Stimulated activated CD4-positive, alpha-beta T cell treated with anti-CD3 and anti-CD28 coated beads, Interleukin-2, amount 100 ng/mL, for 4 hours (primary cell): Measurements from ENCODE around the gene BAIAP2.

Source experiments
- DNase-seq: peaks from one replicate; pipeline ENCODE4 v3.0.0-alpha.2; 2020; ENCODE audit warnings: low read depth

Gene BAIAP2

DNA sequence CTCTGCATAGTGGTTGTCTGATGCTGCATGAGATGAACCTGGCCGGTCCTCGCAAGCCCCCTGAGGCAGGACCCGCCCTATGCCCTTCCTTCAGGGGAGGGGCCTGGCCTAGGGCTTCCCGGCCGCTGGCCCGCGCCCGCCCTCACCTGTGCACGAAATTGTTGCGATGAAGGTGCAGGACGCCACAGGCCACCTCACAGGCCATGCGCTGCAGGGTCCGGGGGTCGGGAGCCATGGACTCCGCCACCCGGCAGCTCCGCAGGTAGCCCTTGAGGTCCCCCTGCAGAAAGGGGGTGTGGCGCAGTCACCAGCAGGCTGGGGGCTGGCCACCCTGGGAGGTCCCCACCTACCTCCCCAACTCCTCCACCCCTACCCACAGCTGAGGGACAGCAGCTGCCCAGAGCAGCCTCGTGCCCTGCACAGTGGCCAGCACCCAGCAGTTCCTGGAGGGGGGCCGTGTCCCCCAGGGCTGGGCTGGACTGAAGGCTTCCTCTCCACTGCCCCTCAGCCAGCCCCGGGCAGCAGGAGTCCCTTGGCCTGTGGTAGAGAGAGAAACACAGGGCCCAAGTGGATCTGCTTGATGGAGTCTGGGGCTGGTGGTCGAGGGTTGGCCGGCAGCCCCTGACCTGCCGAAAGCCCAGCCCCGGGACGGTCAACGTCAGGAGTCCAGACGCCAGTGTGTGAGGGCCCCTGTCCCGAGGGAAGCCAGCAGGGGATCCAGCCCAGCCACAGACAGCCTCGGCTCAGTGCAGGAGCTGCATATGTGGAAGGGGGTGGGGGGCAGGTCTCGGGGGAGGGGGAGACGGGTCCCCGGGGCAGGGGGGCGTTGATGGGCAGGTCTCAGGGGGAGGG, 91.6 kb downstream of the BAIAP2 start:
- DNase-seq = no peak

DNA sequence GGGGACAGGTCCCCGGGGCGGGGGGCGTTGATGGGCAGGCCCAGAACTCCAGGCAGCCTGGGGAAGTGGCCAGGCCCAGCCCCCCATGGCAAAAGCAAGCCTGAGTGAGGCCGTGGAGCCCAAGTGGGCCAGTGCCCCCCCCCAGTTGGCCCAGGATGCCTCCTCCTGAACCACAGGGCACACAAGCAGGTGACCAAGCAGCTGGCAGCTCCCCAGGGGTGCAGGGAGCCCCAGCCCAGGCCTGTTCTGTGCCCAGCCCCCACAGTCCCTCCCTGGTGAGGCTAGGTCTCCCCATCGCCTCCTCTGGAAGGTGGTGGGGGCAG, 92.1 kb downstream of the BAIAP2 start:
- DNase-seq = no peak

DNA sequence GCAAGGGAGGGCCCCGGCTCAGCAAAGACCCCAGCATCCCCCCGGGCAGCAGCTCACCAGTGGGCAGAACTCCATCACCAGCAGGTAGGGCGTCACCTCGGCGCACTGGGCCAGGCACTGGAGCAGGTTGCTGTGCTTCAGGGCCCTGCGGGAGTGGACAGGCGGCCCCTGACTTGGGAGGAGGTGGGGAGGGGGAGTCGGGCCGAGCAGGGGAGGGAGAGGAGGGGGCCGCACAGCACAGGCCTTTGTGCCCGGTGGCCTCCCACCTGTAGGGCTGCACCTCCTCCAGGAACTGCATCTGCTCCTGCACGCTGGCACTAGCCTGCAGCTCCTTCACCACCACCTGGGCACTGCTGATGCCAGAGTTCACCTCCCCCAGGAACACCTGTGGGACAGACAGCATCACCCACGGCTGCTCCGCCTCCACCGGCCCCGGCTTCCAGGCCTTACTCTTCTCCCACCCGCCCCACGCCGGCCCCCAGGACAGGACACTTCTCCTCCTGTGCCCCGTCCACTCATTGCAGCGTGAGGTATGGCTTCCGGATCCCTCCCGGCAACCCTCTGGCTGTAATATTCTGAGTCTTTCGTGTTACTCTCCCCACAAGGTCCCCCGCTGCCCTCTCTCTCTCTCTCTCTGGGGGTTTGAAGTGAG, 92.7 kb downstream of the BAIAP2 start:
- no peak for DNase-seq

DNA sequence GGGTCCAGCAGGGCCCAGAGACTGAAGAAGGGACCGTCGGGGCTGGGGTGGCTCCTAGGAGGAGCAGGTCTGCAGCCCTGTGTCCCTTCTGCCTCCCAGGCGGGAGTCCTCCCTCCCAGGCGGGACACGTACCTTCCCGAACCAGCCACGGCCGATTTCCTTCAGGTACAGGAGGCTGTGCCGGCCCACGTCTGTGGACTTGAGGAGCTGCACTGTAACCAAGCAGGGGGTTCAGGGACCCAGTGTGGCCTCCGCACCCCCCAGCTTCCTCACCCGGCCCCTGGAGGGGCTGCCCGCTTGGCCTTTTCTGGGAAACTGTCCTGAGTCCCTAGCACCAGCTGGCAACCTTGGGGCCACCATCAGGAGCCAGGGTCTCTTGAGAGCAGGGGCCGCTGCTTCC, 93.4 kb downstream of the BAIAP2 start:
- DNase-seq = no peak

DNA sequence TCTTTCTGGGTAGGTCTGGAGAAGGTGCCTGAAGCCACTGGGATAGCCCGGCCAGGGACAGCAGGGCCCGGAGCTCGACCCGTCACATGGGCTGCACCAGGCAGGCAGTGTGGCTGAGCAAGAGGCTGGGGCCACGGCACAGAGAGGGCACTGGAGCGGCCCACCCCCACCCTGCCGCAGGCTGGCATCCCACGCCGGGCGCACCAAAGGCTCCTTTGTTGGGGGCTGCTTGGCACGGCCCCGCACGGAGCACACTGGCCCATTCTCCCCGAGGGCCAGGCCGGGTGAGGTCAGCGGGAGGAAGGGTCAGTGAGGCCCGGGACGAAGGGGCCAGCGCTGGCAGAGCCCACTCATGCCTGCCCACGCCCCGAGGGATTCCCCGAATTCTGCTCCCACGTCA, 93.8 kb downstream of the BAIAP2 start:
- no peak for DNase-seq

DNA sequence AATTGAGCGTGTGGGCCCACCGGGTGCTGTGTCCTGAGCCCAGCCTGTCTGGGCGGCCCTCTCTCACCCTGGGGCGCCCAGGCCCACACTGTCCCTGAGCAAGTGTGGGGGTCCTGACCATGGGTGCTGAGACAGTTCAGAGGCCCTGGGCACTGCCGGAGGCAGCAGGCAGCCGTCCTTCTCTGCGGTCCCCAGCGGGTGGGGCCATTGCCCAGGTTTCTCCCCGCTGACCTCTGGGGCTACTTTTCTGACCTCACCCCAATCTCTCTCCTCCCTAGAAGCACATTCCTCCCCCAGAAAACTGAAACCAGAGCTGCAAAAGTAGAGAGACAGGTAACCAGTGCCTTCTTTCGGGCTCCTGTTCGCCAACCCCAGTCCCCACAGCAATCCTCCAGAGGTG, 94.3 kb downstream of the BAIAP2 start:
- no peak for DNase-seq

DNA sequence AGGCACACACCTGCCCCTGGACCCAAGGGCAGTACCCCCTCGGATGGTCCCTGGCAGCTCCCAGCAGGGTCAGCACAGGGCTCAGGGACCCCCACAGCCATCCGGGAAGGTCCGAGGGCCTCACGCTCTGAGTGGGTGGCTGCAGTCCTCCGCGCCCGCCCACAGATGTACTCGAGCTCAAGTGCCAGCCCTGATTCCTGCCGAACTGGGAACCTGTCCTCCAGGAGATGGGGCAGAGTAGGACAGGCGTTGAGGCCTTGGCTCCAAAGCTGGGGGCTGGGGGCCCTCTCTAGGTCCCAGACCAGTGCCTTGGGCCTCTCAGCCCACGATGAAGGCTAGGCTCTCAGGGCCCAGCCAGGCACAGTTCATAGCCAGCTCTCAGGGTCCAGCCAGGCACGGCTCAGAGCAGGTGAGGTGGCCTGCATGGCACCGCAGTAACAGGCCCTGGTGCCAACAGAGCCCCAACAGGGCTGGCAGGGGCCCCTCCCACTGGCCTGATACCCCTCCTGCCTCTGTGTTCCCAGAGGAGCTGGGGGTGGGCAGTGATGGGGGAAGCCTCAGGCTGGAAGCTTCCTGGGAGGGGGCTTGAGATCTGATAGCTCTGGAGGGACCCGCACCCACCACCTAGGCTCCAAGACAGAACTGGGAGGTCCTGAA, 94.9 kb downstream of the BAIAP2 start:
- no peak for DNase-seq

DNA sequence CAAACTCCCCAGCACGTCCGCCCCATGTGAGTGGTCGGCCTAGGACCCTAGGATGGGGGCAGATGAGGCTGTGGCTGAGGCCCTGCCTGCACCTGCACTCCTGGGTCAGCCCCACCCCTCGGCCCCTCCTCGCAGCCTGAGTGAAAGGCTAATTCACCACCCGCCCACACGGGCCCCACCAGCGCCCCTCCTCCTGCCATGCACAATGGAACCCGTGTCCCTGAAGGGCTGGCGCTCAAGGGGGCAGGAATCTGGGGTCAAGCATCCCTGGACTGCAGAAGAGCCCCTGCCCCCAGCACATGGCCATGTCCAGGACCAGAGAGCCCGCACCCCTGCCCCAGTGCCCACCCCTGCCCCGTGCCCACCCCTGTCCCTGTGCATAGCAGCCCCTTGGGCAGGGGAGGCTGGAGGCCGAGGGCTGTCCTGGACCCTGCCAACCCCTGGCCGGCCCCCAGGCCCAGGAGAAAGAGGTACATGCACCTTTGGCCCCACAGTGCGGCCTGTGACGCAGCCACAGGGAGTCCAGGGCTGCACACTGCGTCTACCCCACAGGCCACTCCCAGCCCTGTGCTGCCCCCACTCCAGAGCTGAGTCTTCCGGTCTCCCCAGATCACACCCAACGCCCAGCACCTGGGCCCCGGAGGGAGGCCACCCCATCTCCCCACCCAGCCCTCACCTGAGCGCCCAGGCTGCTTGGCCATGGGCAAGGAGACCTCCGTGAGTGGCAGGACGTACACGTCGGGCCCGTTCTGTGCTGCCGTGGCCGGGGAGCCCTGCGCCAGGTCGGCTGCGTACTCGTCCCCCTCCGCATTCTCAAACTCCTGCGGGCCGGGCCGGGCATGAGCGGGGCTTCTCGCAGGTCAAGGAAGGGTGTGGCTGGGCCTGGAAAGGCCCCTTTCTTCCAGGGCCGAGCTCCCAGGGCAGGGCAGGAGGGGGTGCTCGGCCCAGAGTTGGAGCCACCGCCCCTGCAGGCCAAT, 95.7 kb downstream of the BAIAP2 start:
- no peak for DNase-seq

DNA sequence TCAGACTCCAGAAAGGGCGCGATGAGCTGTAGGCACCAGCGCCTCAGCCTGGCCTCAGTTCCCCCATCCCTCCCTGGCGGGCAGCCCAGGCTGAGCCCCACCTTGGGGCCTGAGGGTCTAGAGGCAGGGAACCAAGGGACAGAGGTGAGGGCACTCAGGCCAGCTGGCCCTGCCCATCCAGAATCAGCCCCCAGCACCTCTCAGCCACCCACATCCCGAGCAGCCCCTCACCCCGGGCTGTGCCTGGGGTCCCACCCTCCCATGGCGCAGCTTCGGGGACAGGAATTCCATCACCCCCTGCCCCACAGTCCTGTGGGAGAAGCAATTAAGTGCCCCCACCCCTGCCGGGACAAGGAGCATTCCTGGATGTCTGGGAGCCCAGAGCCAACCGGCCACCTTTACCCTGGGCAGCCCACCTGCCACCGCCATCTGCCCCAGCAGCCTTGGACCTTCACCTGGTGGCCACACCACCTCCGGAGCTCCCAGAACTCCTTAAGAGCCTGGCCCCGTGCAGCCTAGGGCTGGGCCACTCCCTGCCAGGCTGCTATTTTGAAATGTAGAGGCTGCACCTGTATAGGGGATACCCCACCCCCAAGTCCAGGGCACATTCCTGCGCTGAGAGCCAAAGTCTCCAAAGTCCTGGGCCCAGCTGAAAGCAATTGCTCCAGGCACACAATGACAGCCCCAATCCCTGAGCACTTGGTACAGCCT, 96.7 kb downstream of the BAIAP2 start:
- no peak for DNase-seq

DNA sequence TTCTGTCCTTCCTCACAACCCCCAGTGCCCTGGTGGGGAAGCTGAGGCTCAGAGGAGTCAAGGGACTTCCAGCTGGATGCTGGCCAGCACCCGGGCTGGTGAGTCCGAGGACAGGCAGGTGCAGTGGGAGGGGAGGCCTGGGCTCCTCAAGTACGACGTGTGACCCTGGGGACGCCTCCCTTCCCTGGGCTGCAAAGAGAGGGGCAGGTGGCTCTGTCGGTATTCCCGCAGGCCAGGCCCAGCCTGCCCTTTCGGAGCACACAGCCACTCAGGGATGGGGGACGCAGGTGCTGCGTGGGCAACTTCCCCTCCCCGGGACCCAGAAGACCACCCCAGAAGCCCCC, 97.2 kb downstream of the BAIAP2 start:
- DNase-seq = no peak

DNA sequence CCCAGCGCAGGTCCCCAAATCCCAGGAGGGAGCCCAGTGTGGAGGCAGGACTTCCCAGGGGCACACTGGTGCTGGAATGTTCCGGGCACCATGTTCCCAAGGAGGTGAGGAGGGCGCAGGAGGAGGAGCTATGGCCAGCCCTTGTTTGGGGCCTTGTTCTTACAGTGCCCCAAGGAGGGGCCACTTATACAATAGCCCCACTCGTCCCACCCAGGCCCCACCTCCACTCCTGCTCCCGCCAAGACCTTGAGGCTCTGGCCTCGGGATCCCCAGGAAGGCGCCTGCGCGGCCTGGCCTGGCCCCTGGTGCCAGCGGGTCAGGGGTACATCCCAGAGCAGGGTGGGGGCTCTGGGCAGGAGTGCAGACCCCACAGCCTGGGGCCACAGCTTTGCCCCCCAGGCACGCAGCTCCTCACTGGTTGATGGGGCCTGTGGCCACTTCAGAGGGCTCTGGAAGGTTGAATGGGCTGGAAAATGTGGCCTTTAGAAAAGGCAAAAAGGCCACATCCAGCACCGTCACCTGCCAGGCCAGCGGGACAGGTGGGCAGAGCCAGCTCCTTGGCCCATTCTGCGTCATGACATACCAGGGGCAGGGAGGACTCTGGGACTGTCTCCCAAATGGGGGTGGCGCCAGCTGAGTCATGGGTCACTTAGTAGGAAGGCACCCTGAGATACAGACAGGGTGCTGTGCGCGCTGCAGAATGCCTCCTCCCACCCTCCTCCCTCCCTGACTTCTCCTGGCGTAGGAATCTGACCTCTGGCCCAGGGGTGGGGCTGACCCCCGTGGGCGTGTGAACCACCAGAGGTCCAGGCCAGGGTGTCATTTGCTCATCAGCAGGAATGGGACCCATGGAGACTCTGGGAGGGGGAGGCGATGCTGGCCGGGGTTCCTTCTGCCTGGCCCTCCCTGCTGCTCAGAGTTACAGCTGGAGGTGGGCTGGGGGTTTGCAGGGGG, 98.1 kb downstream of the BAIAP2 start:
- DNase-seq = no peak

DNA sequence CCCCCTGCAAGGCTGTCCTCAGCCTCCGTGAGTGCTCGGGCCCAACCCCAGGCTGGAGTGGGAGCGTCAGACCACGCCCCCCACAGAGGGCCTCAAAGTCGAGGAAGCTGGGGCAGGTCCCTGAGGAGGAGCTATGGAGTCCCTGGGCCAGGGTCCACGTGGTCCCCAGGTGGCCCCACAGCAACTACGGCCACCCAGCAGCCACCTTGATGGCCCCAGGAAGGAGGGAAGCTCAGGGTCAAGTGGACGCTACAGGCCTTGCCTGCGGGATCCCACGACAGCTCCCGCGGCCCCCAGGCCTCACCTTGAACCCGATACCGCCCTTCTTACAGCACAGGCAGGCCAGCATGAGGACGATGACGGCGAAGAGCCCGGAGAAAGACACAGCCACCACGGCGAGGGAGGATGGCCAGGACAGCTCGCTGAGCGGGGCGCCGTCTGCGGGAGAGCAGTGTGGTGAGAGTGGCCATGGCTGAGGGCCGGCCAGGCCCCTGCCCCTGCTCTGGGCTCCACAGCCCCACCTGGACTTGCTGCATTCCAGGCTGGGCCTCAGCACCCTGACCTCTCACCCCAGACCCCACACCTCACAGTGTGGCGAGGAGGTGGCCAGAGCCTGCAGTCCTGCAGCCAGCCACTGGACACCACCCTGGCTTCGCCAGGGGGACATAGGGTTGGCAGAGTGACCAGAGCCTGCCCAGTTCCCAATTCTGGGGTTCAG, 99.3 kb downstream of the BAIAP2 start:
- no peak for DNase-seq

DNA sequence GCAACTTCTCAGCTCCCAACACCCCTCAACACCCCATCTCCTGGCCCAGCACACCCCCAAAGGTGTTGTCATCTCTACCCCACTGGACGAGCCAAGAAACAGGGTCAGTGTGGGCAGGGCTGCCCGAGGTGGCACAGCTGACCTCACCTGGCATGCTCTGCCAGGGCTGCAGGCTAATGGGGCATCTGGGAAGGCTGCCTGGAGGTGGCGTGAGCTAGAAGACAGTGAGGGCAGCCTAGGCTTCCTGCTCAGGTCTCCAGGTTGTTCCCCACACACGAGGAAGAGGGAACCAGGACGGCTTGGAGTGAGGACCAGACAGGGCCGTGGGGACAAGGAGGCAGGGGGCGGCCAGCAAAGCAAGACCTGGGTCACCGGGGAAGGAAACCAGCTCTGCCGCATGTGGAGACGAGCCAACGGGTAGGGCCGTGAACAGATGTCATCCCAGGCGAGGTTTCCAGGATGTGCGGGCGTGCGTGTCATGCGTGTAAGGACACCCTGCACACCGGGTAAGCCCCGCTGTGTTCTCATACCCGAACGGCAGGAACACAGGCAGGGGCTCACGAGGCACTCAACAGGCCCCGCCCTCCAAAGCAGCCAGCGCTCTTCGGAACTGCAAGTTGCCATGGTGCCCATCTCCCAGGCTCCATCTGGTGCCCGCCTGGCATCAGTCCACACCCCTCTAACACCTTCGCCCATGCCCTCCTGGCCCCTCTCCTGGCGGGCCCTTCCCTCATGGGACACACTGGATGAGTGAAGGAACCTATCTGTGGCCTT, 100.7 kb downstream of the BAIAP2 start:
- no peak for DNase-seq

DNA sequence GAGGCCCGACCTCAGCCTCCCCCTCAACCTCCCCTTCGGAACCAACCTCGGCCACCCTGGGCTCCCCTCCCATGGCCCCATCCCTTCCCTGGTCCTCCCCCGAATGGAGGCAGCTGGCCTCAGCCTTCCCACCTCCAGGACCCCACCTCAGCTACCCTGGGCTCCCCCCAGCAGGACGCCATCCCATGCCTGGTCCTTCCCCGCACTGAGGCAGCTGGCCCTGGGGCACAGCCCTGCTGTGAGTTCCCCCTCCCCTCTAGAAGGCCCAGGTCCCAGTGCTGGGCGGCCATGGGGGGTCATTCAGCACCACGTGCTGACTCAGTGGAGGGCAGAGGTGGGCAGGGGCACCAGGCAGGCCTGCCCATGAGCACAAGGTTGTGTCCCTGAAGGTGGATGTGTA, 101.4 kb downstream of the BAIAP2 start:
- no peak for DNase-seq

DNA sequence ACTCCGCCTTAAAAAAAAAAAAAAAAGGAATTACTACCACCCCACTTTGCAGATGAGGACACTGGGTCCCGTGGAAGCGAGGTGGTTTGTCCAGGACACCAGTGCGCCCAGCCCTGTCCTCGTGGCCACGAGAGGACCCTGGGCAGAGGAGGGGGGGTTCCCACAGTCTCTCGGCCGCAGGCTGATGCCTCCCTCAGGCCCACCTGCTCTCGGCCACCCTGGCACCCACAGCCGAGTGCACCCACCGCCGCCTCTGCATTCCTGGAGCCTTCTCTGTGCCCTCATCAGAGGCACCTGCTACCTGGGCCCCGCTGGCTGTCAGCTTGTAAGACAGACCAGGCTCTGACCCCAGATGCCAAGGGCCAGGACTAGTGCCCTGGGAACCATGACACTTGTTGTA, 102.3 kb downstream of the BAIAP2 start:
- DNase-seq = no peak

DNA sequence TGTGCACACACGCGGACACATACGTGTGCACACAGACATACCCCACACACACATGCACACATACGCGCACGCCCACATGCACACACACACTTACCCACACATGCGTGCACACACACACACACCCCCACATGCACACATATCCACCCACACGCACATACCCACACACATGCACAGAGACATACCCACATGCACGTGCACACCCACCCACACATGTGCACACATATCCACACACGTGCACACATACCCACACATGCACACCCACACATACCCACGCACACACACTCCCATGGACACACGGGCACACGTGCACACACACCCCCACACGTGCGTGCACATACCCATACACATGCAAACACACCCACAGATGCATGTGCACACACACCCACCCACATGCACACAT, 103.1 kb downstream of the BAIAP2 start:
- DNase-seq = no peak

DNA sequence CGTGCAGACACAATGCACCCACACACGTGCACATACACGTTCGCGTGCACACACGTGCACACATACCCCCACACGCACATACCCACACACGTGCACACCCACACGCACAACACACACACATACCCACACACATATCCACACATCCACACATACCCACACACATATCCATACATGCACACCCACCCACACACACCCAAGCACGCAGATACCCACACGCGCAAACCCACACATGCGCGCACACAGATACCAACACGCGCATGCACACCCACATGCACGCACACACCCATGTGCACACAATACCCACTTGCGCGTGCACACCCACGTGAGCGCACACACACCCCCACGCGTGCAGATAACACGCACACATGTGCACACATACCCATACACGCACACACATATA, 103.5 kb downstream of the BAIAP2 start:
- no peak for DNase-seq

DNA sequence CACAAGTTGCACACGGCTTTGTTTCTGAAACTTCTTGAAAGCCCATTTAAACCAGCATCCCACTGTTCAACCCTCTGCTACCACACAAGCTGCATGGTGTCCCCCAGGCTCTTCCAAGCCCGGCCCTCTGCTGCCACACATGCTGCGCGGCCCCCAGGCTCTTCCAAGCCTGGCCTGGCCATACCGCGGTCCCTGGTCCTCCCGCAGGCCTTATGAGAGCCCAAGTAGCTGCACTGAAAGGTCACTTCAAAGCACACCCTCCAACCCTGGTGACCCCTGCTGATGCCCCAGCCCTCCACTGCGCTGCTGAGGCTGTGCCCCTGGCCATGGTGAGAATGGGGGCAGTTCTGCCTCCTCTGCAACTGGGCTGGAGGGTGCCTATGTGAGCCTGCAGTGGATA, 104.5 kb downstream of the BAIAP2 start:
- DNase-seq = no peak

DNA sequence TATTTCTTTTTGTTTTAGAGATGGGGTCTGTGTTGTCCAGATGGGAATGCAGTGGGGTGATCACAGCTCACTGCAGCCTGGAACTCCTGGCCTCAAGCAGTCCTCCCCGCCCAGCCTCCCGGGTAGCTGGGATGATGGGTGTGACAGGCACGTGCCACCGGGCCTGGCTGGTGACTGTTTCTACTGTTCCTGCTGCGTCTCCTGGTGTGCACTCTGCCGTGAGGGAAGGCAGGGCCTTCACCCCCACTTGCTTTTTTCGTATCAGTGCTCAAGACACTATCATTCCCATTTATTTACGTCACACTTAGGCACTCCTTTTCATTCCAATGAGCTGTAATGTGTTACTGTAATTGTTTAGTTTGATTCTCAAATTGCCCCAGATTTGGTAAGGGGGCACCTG, 105.1 kb downstream of the BAIAP2 start:
- DNase-seq = no peak
